DOHH2 (cell line): ENCODE data around the gene LCOR.
A peak's percentile ranks its signal among the peaks of the same experiment; 100 is the strongest.

Experiments
- H3F3A ChIP-seq: fragments of 200-600 bp; sonication (generic), shearing (Covaris generic); 2 replicates; pipeline ENCODE4 v1.6.0; 2016; ENCODE audit warnings: antibody characterized with exemption, mild to moderate bottlenecking; ENCODE audit not compliant: control insufficient read depth, insufficient read depth
- H3K27ac ChIP-seq: fragments of 200-600 bp; sonication (generic); 2 replicates; pipeline ENCODE4 v1.5.1; 2014; ENCODE audit warnings: low read depth, mild to moderate bottlenecking, low read length, moderate library complexity
- H3K27me3 ChIP-seq: fragments of 200-600 bp; sonication (generic); 2 replicates; pipeline ENCODE4 v1.6.1; 2014; ENCODE audit warnings: mild to moderate bottlenecking, low read length, mixed read lengths; ENCODE audit not compliant: control insufficient read depth
- H3K36me3 ChIP-seq: fragments of 200-600 bp; sonication (generic); 2 replicates; pipeline ENCODE4 v1.6.1; 2014; ENCODE audit warnings: mild to moderate bottlenecking, low read length, moderate library complexity, mixed read lengths; ENCODE audit not compliant: control insufficient read depth
- H3K4me1 ChIP-seq: fragments of 200-600 bp; sonication (generic); 2 replicates; pipeline ENCODE4 v1.6.1; 2014; ENCODE audit warnings: mild to moderate bottlenecking, low read length, mixed read lengths; ENCODE audit not compliant: control insufficient read depth
- H3K4me2 ChIP-seq: fragments of 200-600 bp; sonication (generic); 2 replicates; pipeline ENCODE4 v1.6.0; 2014; ENCODE audit warnings: mild to moderate bottlenecking, low read length, moderate library complexity
- H3K4me3 ChIP-seq: fragments of 200-600 bp; sonication (generic); 2 replicates; pipeline ENCODE4 v1.5.1; 2014; ENCODE audit warnings: mild to moderate bottlenecking, low read length, mixed read lengths
- H3K79me2 ChIP-seq: fragments of 200-600 bp; sonication (generic); 2 replicates; pipeline ENCODE4 v1.6.1; 2014; ENCODE audit warnings: mild to moderate bottlenecking, low read length, mixed read lengths; ENCODE audit not compliant: control insufficient read depth
- H3K9me2 ChIP-seq: fragments of 200-600 bp; sonication (generic); replicated peaks from 2 replicates; pipeline ENCODE4 v1.6.1; 2014; ENCODE audit warnings: mild to moderate bottlenecking, low read length, mixed read lengths; ENCODE audit not compliant: control insufficient read depth
- H3K9me3 ChIP-seq: fragments of 200-600 bp; sonication (generic); 2 replicates; pipeline ENCODE4 v1.6.1; 2014; ENCODE audit warnings: antibody characterized with exemption, low read length, mixed read lengths; ENCODE audit not compliant: control insufficient read depth, insufficient read depth
- H4K20me1 ChIP-seq: fragments of 200-600 bp; sonication (generic); 2 replicates; pipeline ENCODE4 v1.6.0; 2014; ENCODE audit warnings: low read depth, mild to moderate bottlenecking, antibody characterized with exemption, low read length, moderate library complexity; ENCODE audit not compliant: control insufficient read depth, insufficient read depth
- CTCF ChIP-seq: fragments of 200-600 bp; sonication (generic); IDR thresholded peaks from one replicate; pipeline ENCODE4 v1.5.1; 2014; ENCODE audit warnings: antibody characterized with exemption, mild to moderate bottlenecking, low read depth, low read length; ENCODE audit not compliant: poor library complexity, severe bottlenecking
- EZH2phosphoT487 ChIP-seq: fragments of 200-600 bp; sonication (generic); IDR thresholded peaks from 2 replicates; pipeline ENCODE4 v1.6.1; 2017; ENCODE audit warnings: borderline replicate concordance, mild to moderate bottlenecking, antibody characterized with exemption, low read length, moderate library complexity, mixed read lengths

Gene LCOR

GRCh38 chr10:96833220-96834001 is 1.3 kb downstream of the LCOR start:
- H3K36me3 ChIP-seq, result peaks cover 37% of the 10 kb centered on the region
- H3K27me3 ChIP-seq, result no peaks in the 10 kb centered on the region
- H3K4me1 ChIP-seq, result peaks cover 72% of the 10 kb centered on the region
- peaks cover 70% of the 10 kb centered on the region for H3K79me2 ChIP-seq
- H3K4me2 ChIP-seq, result peak overlapping the region; percentile 98
- H3K9me2 ChIP-seq, result no peaks in the 10 kb centered on the region
- peak overlapping the region; percentile 79 for H3K27ac ChIP-seq
- peak overlapping the region; percentile 90 for H3K4me3 ChIP-seq
- peaks cover 26% of the 10 kb centered on the region for H4K20me1 ChIP-seq
- H3K9me3 ChIP-seq, result no peaks in the 10 kb centered on the region
- peaks cover 13% of the 10 kb centered on the region for H3F3A ChIP-seq
- TF ChIP-seq CTCF (no peak), EZH2phosphoT487 (no peak)

GRCh38 chr10:96834120-96834519 is 2.0 kb downstream of the LCOR start:
- Histone ChIP-seq H3K4me1 (peaks cover 76% of the 10 kb centered on the region), H3K27me3 (no peaks in the 10 kb centered on the region), H3K4me3 (peak overlapping the region; percentile 90), H3F3A (peaks cover 14% of the 10 kb centered on the region), H3K4me2 (peak overlapping the region; percentile 98), H3K9me2 (no peaks in the 10 kb centered on the region), H3K79me2 (peaks cover 77% of the 10 kb centered on the region), H3K27ac (no peak overlapping the region), H3K9me3 (no peaks in the 10 kb centered on the region), H3K36me3 (peaks cover 43% of the 10 kb centered on the region), H4K20me1 (peaks cover 33% of the 10 kb centered on the region)
- TF ChIP-seq CTCF (no peak), EZH2phosphoT487 (no peak)

- H3K4me1 ChIP-seq, result peaks cover 75% of the 10 kb centered on the region
- peaks cover 47% of the 10 kb centered on the region for H3K36me3 ChIP-seq
- H3K4me3 ChIP-seq, result no peak overlapping the region
- H3K9me3 ChIP-seq, result no peaks in the 10 kb centered on the region
- H3K9me2 ChIP-seq, result no peaks in the 10 kb centered on the region
- peaks cover 89% of the 10 kb centered on the region for H3K79me2 ChIP-seq
- TF ChIP-seq CTCF (no peak), EZH2phosphoT487 (no peak)
- H3K27ac ChIP-seq, result no peak overlapping the region
- peaks cover 41% of the 10 kb centered on the region for H4K20me1 ChIP-seq
- H3K4me2 ChIP-seq, result peak overlapping the region; percentile 98
- H3F3A ChIP-seq, result peaks cover 11% of the 10 kb centered on the region
- no peaks in the 10 kb centered on the region for H3K27me3 ChIP-seq
Measured at GRCh38 chr10:96835899-96836298, 3.8 kb downstream of the LCOR start.
